ENCODE measurements around the gene R3HDM4. TPM values are rescaled to one million over a fixed set of nuclear protein-coding genes. Genes with fewer than 3 reads are reported as not detected.
A peak's percentile ranks its signal among the peaks of the same experiment; 100 is the strongest.

Gene R3HDM4
- total RNA-seq, 2 experiments from 2014 or later: 63.7 to 73.7 TPM

DNA sequence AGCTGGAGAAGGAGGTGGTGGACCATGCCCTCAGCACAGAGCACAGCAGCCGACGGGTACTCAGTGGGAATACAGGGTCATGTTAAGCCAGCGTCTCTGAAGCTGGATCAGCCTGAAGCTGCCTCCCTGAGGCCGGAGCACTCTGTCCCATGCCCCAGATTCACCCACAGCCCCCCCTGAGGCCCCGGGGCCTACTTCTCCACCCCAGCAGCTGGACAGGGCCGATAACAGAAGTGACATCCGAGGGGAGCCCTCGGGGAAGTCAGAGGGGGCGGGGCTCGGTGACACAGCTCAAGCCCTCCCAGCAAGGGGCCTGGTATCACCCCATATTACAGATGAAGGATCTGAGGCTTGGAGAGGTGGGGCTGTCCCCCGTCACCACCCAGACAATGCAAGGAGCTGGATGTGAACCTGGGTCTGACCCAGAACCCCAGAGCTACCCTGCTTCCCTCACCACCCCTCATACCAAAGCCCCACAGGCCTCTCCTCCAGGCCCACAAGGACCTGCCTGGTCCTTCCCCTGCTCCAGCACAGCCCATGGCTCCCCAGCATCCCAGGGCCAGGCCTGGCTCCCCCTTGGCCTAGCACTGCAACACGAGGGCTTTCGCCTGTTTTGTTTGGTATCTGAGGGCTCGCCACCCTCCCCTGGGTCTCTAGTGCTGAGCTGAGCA lies 5.7 kb downstream of the R3HDM4 start:
- Mint-ChIP-seq H3K27me3 (no peaks in the 10 kb centered on the region), H3K4me1 (peaks cover 43% of the 10 kb centered on the region), H3K9me3 (ENCODE audit: low read depth) (no peaks in the 10 kb centered on the region), H3K4me3 (no peak overlapping the region), H3K27ac (peak overlapping the region; percentile 98), H3K36me3 (peaks cover 4% of the 10 kb centered on the region)
- no peak for DNase-seq
- CTCF ChIA-PET: interaction anchor here (1.2 to 7.8 kb wide), 5 partner anchors 11 to 334 kb away, joined by 3 to 57 read pairs (median 7); partner anchors contain the start of genes ATP5F1D, MED16, RNU6-9 and WDR18
- ATAC-seq: no peak

DNA sequence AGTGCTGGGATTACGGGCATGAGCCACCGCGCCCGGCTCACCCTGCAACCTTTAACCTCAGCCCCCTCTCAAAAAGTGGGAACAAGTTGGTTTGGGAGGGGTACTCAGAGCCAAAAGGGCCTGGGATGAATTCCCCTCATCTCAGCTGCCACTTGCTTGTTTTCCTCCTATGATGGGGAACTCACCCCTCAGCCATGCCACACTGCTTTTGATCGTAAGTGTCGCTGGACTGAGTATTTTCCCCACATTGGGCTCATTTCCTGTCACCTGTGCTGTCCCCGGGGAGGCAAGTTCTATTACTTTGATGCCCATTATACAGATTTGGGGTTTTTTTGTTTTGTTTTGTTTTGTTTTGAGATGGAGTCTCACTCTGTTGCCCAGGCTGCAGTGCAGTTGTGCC lies 6.5 kb downstream of the R3HDM4 start:
- Mint-ChIP-seq H3K27ac (peak overlapping the region; percentile 36), H3K36me3 (peaks cover 5% of the 10 kb centered on the region), H3K4me1 (peaks cover 43% of the 10 kb centered on the region), H3K27me3 (no peaks in the 10 kb centered on the region), H3K4me3 (no peak overlapping the region), H3K9me3 (ENCODE audit: low read depth) (no peaks in the 10 kb centered on the region)
- CTCF ChIA-PET: interaction anchor here (1.9 to 7.8 kb wide), 2 partner anchors 10 to 42 kb away, joined by 4 to 57 read pairs; no protein-coding TSS in a partner anchor
- ATAC-seq (no peak), DNase-seq (no peak)

DNA sequence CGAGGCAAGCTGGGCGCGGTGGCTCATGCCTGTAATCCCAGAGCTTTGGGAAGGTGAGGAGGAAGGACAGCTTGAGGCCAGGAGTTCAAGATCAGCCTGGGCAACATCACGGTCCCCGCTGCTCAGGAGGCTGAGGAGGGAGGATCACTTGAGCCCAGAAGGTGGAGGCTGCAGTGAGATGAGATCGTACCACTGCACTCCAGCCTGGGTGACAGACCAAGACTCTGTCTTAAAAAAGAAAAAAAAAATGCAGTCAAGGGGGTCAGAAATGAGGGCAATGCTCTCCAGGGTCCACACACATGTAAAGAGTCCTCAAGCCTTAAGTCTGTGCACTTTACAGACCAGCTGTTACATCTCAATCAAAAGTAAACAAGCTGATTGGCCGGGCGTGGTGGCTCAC lies 8.5 kb downstream of the R3HDM4 start:
- Mint-ChIP-seq H3K36me3 (peaks cover 4% of the 10 kb centered on the region), H3K4me1 (peaks cover 32% of the 10 kb centered on the region), H3K27ac (no peak overlapping the region), H3K9me3 (ENCODE audit: low read depth) (no peaks in the 10 kb centered on the region), H3K27me3 (no peaks in the 10 kb centered on the region), H3K4me3 (no peak overlapping the region)
- DNase-seq (no peak), ATAC-seq (no peak)
- CTCF ChIA-PET: interaction anchor here (1.4 to 7.8 kb wide), 3 partner anchors 11 to 80 kb away, joined by 3 to 57 read pairs (median 5); partner anchors contain the start of genes MED16, RNU6-9 and WDR18

DNA sequence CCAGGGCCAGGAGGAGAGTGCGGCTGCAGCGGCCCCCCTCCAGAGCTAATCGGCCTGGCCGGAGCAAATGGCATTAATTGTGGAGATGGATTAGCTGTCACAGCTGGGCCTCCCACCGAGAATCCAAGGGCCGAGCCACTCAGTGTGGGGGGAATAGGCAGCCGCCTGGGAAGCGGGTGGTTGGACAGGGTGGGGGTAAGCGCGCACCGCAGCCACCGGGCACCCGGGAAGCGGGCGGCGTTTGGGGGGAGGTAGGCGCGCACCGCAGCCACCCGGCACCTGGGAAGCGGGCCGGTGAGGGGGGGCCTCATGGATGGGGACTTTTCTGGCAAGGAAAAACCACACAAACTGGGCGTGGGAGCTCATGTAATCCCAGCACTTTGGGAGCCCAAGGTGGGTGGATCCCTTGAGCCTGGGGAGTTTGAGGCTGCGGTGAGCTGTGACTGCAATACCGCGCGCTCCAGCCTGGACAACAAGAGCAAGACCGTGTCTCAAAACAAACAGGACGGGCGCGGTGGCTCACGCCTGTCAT lies 9.7 kb downstream of the R3HDM4 start:
- Mint-ChIP-seq H3K4me3 (no peak overlapping the region), H3K27me3 (no peaks in the 10 kb centered on the region), H3K4me1 (peaks cover 20% of the 10 kb centered on the region), H3K27ac (no peak overlapping the region), H3K9me3 (ENCODE audit: low read depth) (no peaks in the 10 kb centered on the region), H3K36me3 (peaks cover 4% of the 10 kb centered on the region)
- no peak for ATAC-seq
- DNase-seq: no peak
- CTCF ChIA-PET: interaction anchor here (7.8 kb wide), 1 partner anchor 39 kb away, joined by 57 read pairs; no protein-coding TSS in a partner anchor

DNA sequence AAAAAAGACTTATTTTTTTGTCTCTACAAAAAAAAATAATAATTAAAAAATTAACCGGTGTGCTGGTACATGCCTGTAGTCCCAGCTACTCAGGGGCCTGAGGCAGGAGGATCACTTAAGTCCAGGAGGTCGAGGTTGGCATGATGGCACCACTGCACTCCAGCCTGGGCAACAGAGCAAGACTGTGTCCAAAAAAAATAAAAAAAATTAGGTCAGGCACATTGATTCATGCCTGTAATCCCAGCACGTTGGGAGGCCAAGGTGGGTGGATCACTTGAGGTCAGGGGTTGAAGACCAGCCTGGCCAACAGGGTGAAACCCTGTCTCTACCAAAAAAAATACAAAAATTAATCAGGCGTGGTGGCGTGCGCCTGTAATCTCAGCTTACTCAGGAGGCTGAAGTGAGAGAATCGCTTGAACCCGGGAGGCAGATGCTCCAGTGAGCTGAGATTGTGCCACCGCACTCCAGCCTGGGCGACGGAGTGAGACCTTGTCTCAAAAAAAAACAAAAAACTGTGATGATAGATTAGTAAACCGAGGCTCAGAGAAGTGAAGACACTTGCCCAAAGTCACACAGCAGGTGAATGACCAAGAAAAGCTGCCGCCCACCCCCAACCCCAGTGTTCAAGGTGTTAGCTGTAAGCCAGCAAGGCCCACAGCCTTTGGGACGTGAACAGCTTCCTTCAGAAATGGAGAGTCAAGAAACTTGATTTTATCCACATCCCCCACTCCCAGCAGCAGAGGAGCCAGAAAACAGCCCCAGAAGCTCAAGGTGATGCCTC lies 10.4 kb downstream of the R3HDM4 start:
- ATAC-seq (no peak), DNase-seq (no peak)
- Mint-ChIP-seq H3K4me3 (no peak overlapping the region), H3K27ac (no peak overlapping the region), H3K27me3 (no peaks in the 10 kb centered on the region), H3K4me1 (peaks cover 13% of the 10 kb centered on the region), H3K36me3 (peaks cover 4% of the 10 kb centered on the region), H3K9me3 (ENCODE audit: low read depth) (no peaks in the 10 kb centered on the region)
- CTCF ChIA-PET: interaction anchor here (1.0 kb wide), 1 partner anchor 9 kb away, joined by 3 read pairs; the partner anchor contains the start of genes MED16 and RNU6-9

DNA sequence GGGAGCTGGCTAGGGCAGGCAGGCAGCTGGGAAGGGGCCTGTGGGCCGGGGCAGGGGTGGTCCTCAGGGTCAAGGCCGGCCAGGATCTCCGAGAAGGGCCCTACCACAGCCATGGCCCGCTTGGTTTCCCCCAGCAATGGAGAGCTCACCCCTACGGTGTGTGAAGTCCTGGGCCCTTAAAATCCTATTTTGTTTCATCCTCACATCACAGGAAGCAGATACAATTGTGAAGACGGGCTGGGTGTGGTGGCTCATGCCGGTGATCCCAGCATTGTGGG lies 11.0 kb downstream of the R3HDM4 start:
- no peaks in the 10 kb centered on the region for H3K27me3 Mint-ChIP-seq
- H3K4me3 Mint-ChIP-seq: no peak overlapping the region
- DNase-seq (no peak), ATAC-seq (no peak)
- H3K4me1 Mint-ChIP-seq: peaks cover 8% of the 10 kb centered on the region
- H3K27ac Mint-ChIP-seq: no peak overlapping the region
- CTCF ChIA-PET: interaction anchor here (1.0 kb wide), 1 partner anchor 9 kb away, joined by 3 read pairs; the partner anchor contains the start of genes MED16 and RNU6-9
- H3K36me3 Mint-ChIP-seq: peaks cover 5% of the 10 kb centered on the region
- H3K9me3 Mint-ChIP-seq (ENCODE audit: low read depth): no peaks in the 10 kb centered on the region

DNA sequence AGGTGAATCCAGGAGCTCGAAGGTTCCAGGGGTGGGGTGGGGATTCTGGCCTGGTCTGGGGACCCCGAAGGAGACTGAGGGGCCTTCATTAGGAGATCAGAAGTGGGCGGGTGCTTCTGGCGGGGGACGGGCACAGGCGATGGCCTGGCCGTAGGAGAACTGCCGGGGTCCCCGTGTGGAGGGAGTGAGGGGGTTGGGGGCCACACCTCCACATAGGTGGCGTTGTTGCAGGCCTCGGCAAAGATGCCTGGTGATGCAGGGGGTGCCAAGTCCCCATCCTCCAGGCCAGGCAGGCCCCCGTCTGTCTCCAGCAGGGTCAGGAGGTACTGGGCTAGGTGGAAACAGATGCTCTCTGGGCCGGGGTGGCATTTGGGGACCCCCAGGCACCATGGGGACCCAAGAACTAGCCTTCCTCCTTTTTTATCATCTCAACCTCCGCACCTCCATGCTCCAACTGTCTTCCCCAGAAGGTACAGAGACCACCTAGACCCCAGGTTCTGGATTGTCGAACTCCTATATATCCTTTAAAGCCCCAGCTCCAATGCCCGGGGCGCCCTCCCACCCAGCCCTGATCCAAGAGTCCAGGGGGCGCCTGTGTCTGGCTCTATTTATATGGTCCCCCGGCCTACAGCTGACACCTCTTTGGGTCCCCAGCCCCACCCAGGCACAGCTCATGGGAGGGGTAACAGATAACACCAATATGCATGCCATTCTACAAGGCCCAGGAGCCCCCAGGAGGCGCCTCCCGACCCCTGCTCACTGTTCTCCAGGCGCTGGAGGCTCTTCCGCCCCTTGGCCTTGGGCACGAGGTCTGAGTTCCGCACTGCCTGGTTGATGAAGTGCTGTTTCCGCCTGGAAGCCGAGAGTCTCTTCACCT lies 11.6 kb downstream of the R3HDM4 start:
- ATAC-seq: no peak
- CTCF ChIA-PET: interaction anchor here (1.0 to 1.2 kb wide), 2 partner anchors 8 to 9 kb away, joined by 3 to 4 read pairs; partner anchors contain the start of genes MED16 and RNU6-9
- Mint-ChIP-seq H3K9me3 (ENCODE audit: low read depth) (no peaks in the 10 kb centered on the region), H3K4me1 (peaks cover 4% of the 10 kb centered on the region), H3K36me3 (peaks cover 8% of the 10 kb centered on the region), H3K4me3 (no peak overlapping the region), H3K27ac (no peak overlapping the region), H3K27me3 (no peaks in the 10 kb centered on the region)
- DNase-seq: no peak

- Mint-ChIP-seq H3K36me3 (peaks cover 8% of the 10 kb centered on the region), H3K4me3 (no peak overlapping the region), H3K27ac (no peak overlapping the region), H3K4me1 (peaks cover 3% of the 10 kb centered on the region), H3K27me3 (no peaks in the 10 kb centered on the region), H3K9me3 (ENCODE audit: low read depth) (no peaks in the 10 kb centered on the region)
- CTCF ChIA-PET: interaction anchor here (1.2 kb wide), 1 partner anchor 10 kb away, joined by 4 read pairs; no protein-coding TSS in a partner anchor
- peak; percentile 72 for ATAC-seq
- peak; percentile 58 for DNase-seq
These were observed 12.5 kb downstream of the R3HDM4 start for GRCh38 chr19:900302-901111.

GRCh38 chr19:900043-900301 lies 13.0 kb downstream of the R3HDM4 start:
- no peak for DNase-seq
- Mint-ChIP-seq H3K27ac (no peak overlapping the region), H3K9me3 (ENCODE audit: low read depth) (no peaks in the 10 kb centered on the region), H3K4me1 (peaks cover 3% of the 10 kb centered on the region), H3K27me3 (no peaks in the 10 kb centered on the region), H3K4me3 (no peak overlapping the region), H3K36me3 (peaks cover 8% of the 10 kb centered on the region)
- peak; percentile 27 for ATAC-seq
- CTCF ChIA-PET: no interaction called here

- Mint-ChIP-seq H3K4me3 (no peak overlapping the region), H3K36me3 (peaks cover 8% of the 10 kb centered on the region), H3K4me1 (peaks cover 3% of the 10 kb centered on the region), H3K27me3 (no peaks in the 10 kb centered on the region), H3K9me3 (ENCODE audit: low read depth) (no peaks in the 10 kb centered on the region), H3K27ac (no peak overlapping the region)
- ATAC-seq (no peak), DNase-seq (no peak)
- CTCF ChIA-PET: no interaction called here
These were observed 13.5 kb downstream of the R3HDM4 start for GRCh38 chr19:899336-900042.

- no peaks in the 10 kb centered on the region for H3K9me3 Mint-ChIP-seq (ENCODE audit: low read depth)
- peak overlapping the region; percentile 42 for H3K27ac Mint-ChIP-seq
- no peak for DNase-seq
- H3K4me3 Mint-ChIP-seq: no peak overlapping the region
- H3K27me3 Mint-ChIP-seq: no peaks in the 10 kb centered on the region
- CTCF ChIA-PET: no interaction called here
- no peak for ATAC-seq
- H3K4me1 Mint-ChIP-seq: peaks cover 3% of the 10 kb centered on the region
- H3K36me3 Mint-ChIP-seq: peaks cover 8% of the 10 kb centered on the region
These were observed 14.4 kb downstream of the R3HDM4 start for GRCh38 chr19:898663-899062.

DNA sequence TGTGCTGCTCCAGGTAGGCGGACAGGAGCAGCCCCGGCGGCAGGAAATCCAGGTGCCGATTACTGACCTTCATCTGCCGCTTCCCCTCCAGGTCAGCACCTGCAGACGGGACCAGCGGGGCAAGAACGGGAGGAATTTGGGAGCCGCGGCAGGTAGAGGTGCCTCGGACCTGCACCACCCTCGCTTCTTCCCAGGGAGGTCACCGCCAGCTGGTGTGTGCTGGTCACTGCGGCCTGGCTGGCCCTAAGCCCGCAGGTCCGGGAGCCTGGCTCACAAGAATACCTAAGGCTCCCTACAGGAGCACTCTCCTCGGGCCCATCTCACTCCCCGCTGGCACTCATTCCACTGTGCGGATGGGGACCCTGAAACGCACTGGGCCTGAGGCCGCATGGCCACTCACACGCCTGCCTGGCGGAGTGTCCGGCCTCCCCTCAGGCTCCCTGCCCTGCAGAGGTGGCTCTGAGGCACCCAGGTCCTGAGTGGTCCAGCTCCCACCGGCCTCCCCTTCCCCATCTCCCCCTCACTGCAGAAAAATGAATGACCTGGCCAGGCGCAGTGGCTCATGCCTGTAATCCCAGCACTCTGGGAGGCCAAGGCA lies 15.5 kb downstream of the R3HDM4 start:
- DNase-seq (no peak), ATAC-seq (no peak)
- Mint-ChIP-seq H3K36me3 (peaks cover 8% of the 10 kb centered on the region), H3K9me3 (ENCODE audit: low read depth) (no peaks in the 10 kb centered on the region), H3K4me1 (peaks cover 7% of the 10 kb centered on the region), H3K27me3 (no peaks in the 10 kb centered on the region), H3K27ac (no peak overlapping the region), H3K4me3 (no peak overlapping the region)
- CTCF ChIA-PET: interaction anchor here (1.6 to 2.0 kb wide), 3 partner anchors 10 to 34 kb away, joined by 4 to 6 read pairs (median 5); no protein-coding TSS in a partner anchor
